ENCODE data around the gene ENTPD8.
"Not testable (repeated sequence)": the region's sequence is repeated elsewhere in the genome, so short reads cannot be mapped to it uniquely, and the experiment has no call there.

Gene ENTPD8

DNA sequence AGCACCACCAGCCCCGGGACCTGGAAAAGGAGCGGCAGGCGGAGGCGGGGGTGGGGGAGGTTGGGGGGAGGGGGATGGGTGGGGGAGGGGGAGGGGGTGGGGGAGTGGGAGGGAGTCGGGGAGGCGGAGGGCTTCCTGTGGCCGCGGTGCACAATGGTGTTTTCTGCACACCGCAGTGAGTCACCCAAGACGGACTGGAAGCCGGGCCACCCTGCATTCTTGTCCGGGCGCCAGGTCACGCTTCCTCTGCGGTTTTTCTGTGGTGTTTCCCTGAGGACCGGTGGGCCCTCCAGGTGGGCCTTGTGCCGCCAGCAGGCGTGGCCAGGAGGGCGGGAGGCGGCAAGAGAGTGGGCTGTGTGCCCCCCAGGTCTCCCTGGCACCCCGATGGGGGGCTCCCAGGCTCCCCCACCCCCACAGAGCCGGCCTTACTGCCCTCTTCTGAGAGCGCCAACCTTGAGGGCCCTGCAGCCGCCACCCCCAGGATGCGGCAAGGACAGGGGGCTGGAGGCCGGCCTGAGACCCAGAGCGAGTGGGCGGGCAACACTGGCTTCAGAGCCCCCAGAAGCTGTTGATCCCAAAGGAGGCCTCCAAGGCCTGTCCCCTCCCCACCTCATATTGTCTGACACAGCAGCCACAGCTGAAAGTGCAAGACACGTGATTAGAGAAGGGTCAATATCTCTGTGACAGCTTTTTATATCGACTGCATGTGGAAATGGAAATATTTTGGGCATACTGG is 29.3 kb downstream of the ENTPD8 start:
- DNase-seq (ENCODE audit: low spot score): peak; percentile 30

DNA sequence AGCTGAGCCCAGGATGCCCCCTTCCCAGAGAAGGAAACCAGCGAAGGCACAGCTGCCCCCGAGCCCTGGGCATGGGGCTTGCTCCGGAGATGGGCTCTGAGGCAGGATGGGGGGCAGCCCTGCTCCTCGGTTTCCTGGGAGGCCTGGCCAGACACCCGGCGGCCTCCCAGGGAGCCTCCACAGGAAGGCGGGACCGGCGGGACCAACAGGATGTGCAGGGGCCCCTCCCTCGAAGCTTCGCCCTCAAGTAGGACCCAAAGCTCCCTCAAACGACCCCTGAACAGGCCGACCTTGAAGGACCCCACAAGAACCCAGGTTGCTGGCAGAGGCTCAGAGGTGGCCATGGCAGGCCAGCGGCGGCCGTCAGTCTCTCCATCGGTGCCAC is 29.9 kb downstream of the ENTPD8 start:
- no peak for DNase-seq (ENCODE audit: low spot score)

DNA sequence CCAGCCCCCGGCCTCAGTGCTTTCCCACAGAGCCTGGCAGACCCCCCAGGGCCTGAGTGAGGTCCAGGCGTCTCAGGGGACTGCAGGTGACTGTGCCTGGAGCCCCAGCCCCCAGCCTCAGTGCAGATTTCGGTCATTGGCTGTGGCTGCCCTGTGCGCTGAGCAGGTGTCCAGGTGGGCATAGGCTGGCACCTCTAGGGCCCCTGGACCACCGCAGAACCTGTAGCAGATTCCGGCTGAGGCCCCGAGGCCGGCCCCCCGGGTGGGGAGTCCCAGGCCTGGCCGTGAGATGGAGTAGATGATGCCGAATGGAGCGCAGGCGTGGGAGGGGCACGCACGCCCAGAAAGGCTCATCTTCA is 30.3 kb downstream of the ENTPD8 start:
- no peak for DNase-seq (ENCODE audit: low spot score)

DNA sequence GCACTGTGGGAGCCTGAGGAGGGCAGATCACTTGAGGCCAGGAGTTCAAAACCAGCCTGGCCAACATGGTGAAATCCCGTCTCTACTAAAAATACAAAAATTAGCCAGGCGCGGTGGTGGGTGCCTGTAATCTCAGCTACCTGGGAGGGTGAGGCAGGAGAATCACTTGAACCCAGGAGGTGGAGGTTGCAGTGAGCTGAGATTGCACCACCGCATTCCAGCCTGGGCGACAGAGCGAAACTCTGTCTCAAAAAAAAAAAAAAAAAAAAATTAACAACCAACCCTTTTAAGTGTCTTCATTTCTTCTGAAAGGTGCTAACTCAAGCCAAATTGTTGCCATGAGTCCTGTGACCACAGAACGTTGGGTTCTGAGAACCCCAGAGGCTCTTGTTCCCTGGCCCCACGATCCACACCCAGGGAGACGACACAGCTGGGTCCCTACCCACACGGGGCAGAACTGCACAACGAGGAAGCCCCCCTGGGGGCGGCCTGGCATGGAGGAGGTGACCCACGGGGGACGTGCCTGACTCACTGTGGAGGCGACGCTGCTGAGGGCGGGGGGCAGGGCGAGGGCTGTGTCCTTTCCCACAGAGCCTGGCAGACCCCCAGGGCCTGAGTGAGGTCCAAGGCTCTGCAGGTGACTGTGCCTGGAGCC is 30.8 kb downstream of the ENTPD8 start:
- not testable (repeated sequence) for DNase-seq (ENCODE audit: low spot score)

DNA sequence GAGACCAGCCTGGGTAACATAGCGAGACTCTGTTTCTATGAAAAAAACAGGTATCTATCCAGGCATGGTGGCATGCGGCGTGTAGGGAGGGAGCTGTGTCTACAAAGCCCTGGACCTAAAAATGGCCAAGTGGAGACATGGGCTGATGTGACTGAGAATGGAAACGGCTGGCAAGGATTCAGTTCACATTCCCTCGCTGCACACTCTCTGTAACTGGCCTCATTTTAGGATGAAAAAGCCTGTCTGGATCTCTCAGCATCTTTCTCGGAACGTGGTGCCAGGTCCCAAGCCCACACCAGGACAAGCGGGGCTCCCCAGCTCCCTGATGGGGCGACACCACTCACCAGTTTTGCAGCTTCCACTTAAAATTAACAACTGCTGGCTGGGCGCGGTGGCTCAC is 31.6 kb downstream of the ENTPD8 start:
- no peak for DNase-seq (ENCODE audit: low spot score)

DNA sequence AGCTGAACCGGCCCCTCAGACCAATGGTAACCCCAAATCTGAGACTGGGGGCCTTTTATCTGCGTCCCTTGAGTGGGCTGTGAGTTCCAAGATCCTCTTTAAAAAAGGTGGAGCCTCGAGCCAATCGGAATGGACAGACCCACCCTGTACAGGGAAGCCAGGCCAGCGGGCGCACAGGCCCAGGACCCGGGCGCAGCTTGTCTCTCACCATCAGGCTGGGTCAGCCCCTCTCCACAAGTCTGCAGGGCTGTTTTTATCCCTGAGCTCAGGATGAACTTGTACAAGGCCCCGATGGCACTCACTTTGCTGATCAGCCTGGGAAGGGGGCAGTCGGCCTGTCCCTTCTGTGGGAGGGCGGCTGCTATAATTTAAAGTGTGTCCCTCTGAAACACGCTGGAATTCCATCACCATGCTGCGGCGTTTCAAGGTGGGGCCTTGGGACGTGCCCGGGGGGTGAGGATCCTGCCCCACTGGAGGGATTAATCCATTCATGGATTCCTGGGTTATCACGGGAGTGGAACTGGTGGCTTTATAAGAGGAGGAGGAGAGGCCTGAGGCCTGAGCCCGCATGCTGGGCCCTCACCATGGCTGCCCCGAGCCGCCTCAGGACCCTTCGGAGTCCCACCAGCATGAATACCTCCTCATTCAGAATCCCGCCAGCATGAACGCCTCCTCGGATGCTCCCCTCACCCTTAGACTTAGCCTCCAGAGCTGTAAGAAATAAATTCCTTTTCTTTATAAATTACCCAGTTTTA is 32.3 kb downstream of the ENTPD8 start:
- no peak for DNase-seq (ENCODE audit: low spot score)

DNA sequence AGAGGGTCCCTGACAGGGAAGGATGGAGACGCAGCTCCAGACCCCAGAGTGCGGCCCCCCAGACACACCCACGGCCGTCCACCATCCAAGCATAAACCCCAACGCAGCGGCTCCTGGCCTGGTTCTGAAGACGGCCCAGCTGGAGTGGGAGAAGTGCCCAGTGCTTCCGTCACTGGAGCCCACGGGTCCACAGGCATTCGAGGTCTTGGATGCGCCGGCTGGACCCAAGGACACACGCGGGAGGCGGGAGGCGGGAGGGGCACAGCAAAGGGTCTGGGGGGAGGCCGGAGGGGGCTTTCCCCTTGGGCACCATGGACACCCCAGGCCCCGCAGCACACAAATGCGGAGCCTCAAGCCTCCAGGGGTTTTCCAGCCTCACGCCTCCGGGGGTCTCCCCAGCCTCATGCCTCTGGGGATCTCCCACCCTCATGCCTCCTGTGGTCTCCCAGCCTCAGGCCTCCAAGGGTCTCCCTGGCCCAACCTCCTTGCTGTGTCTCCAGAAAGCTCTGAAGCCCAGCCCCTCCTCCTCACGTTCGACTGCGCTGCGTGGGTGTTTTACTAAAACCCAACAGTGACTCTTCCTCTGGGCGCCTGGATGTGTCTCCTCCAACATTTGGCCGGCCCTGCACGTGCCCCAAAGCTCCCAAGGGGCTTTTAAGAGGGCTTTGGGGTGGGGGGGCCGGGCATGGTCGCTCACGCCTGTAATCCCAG is 33.4 kb downstream of the ENTPD8 start:
- no peak for DNase-seq (ENCODE audit: low spot score)

DNA sequence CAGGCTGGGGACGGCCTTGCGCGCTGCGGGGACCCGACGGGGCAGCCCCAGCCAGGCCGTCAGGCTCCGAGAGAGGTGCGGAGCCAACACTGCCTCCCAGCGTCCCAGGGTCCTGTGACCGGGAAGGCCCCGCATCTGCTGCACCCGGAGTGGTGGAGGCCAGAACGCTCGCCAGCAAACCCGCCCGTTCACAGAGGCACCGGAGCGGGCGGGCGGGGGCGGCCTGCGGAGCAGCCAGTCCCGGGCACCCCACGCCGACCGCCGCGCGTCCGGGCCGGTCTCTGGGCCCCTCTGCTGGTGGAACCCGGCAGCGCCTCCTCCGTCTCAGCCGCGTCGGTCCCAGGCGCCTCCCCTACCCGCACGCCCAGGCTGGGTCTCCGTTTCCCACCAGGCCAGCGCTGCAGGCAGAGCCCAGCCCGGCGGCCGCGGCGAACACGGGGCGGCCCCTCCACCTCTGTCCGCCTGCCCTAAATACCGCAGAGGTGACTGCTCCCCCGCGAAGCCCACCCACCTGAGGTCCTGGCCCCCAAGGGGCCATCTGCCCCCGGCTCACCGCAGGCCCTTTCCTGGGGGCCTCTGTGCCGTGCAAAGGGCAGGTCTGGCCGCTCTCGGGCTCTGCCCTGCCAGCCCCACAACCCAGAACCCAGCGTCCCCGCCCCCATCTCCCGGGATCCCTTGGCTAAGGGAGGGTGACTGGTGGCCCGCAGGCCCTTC is 34.1 kb downstream of the ENTPD8 start:
- DNase-seq (ENCODE audit: low spot score): peak; percentile 54

DNA sequence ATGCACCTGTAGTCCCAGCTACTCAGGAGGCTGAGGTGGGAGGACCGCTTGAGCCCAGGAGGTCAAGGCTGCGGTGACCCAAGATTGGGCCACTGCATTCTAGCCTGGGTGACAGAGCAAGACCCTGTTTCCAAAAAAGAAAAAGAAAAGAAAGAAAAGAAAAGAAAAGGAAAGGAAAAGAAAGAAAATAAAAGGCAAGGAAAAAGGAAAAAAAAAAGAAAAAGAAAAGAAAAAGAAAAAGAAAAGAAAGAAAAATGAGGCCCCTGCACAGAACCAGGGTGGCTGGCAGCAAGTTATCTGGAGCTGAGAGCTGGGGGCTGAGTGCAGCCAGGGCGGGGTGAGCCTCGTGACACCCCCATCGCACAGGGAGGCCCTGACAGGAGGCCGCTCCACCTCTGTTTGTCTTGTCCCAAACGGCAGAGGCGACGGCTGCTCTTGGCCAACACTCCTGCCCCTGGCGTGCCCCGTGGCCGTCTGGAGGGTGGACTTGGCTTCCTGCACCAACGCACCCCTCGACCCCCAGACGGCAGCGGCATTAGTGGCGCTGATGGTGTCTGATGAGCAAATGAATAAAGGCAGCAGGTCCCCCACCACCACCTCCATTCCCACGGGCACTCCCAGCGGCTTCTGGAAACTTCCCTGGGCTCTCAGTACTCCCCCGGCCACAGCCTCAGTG is 34.9 kb downstream of the ENTPD8 start:
- DNase-seq (ENCODE audit: low spot score): no peak

DNA sequence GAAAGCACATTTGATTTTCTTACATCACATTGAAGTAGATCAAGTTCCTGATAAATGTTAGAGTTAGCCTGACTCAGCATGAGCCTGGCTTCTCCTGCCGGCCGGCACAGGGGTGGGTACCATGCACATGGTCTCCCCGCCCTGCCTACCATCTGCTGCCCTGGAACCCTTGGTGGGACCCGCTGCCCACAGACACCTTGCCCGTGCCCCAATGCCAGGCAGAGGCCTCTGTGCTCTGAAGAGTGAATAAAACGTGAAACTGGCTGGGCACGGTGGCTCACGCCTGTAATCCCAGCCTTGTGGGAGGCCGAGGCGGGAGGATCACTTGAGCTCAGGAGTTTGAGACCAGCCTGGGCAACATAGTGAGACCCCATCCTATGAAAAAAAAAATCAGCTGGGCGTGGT is 35.5 kb downstream of the ENTPD8 start:
- DNase-seq (ENCODE audit: low spot score): no peak

DNA sequence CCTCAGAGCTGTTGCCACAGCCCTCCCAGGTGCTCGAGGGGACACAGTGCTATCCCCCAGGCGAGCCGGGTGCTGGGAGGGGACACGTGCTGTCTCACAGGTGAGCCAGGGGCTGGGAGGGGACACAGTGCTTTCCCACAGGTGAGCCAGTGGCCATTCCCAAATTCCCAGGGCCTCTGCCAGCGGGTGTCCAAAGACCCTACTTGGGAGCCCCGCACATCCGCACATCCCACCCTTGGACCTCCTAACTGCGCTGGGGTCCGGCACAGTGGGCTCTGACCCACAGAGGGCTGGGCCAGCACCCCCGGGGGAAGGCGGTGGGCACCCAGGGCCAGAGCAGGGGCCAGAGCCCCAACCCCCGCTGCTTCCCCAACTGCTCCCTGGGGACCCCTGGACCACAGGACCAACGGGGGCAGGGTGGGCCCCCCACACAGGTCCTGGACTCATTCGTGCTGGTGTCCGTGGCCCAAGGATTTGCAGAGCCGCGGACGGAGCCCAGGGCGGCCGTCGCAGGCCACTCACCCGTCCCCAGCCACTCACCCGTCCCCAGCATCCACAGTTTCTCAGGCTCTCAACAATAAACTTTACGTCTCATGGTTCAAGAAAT is 36.1 kb downstream of the ENTPD8 start:
- DNase-seq (ENCODE audit: low spot score): no peak

DNA sequence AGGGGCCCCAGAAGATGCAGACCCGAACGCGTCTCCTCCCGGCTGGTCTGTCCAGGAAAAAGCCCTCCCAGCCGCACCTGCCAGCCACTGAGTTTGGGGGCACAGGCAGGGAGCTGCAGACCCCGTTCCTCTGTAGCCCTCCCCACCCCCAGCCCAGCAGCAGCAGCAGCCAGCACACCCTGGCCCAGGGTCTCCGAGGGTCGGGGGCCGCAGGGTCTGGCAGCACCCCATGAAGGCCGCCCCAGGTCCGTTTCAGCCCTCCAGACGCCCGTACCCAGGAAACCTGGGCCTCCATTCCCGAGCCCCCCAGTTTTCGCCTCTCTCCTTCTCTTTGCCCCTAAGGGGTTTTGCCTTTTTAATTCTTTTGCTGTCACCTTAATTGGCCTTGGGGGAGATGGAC is 37.9 kb downstream of the ENTPD8 start:
- DNase-seq (ENCODE audit: low spot score): no peak

DNA sequence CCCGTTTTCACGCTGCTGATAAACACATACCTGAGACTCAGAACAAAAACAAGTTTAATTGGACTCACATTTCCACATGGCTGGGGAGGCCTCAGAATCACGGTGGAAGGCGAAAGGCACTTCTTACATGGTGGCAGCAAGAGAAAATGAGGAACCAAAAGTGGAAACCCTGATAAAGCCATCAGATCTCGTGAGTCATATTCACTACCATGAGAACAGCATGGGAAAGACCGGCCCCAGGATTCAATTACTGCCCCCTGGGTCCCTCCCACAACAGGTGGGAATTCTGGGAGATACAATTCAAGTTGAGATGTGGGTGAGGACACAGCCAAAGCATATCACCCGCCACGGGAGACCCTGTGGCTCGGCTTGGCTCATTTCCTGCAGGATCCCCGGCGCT is 38.4 kb downstream of the ENTPD8 start:
- no peak for DNase-seq (ENCODE audit: low spot score)

DNA sequence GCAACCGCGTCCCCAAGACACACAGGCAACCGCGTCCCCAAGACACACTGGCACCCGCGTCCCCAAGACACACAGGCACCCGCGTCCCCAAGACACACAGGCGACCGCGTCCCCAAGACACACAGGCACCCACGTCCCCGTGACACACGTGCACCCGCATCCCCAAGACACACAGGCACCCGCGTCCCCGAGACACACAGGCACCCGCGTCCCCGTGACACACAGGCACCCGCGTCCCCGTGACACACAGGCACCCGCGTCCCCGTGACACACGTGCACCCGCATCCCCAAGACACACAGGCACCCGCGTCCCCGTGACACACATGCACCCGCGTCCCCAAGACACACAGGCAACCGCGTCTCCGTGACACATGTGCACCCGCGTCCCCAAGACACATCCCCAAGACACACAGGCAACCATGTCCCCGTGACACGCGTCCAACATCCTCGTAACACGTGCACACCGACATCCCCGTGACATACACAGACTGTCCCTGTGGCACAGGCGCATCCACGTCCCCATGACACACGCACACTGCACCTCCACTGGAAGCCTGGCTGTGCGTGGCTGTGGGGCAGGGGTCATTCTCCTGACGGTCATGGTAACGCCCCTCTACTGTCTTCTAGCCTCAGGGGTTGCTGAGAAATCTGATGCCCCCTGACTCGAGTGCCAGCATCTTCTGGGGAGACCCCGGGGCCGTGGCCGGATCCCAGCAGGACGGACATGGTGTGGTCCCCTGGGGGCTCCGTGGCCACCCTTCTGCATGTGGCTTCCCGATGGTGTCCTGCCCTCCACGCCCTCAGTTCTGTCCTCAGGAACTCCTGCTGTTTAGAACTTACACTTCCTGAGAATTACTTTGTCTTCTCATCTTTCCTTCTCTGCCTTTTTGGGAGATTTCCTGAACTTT is 42.3 kb downstream of the ENTPD8 start:
- no peak for DNase-seq (ENCODE audit: low spot score)

DNA sequence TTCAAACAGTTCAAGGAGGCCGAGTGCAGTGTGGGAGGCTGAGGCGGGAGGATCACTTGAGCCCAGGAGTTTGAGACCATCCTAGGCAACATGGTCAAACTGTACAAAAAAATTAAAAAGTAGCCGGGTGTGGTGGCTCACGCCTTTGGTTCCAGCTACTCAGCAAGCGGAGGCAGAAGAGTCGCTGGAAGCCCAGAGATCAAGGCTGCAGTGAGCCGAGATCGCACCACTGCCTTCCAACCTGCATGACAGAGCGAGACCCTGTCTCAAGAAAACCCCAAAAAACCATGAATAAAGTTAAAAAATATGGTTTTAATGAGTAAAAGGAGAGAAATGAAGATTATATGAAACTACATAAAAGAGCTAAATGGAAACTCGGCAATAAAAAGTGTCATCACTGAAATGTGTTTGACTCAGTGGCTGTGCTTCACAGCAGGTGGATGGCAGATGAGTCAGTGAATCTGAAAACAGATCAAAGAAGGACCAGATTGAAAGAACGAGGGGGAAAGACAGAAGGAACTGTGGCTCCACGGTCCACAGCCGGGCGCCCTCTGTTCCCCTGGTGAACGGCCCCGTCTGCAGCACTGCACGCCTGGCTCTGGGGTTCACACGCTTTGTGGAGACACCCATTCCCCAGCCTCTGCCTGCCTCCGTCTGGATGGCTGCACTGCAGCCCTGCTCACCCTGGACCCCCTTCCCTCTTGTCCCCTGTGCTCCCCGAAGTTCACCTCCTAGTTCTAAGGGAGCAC is 43.3 kb downstream of the ENTPD8 start:
- no peak for DNase-seq (ENCODE audit: low spot score)

DNA sequence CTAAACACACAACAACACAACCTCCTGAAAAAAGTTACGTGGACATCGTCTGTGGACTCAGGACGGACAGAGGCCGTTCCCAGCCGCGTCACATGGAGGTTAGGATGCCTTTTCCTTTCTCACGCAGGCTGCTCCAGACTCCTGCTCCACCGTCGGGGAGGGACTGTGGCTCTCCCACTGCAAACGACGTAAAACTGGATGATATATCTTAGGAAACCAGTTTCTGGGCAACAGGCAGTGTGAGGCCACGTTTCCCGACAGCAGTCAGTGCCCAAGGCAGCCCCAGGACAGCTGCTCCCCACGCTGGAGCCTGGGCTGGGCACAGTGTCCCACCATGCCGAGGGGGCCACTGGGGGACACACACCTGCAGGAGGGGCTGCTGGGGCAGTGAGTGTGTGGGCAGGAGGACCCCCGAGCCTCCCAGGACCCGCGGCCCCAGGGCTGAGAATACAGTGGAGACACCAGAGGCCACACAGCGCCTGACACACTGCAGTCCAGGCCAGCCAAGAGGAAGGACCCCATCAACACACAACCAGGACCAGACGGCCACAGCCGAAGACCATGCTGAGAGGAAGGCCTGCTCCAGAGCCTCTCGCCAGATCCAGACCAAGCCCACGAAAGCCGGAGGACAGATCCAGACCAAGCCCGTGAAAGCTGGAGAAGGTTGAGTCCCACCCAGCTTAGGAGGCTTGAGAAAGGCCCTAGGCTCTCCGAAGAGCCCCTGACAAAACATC is 44.4 kb downstream of the ENTPD8 start:
- no peak for DNase-seq (ENCODE audit: low spot score)

DNA sequence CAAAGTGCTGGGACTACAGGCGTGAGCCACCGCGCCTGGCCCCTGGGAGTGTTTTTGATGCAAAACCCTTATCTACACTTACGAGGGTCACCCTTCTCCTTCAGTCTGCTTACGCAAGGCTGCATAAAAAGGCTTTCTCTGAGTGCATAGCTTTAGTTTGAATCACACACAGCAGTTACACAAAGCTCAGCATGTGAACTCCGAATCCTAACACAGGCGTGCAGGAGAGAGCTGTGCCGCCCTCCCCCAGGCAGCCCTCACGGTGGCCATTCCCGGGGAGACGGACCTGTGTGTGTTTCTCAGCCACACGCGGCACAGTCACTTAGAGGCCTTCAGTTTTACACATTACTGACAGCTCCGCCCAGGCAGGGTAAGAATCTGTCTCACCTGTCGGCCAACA is 44.9 kb downstream of the ENTPD8 start:
- DNase-seq (ENCODE audit: low spot score): no peak

DNA sequence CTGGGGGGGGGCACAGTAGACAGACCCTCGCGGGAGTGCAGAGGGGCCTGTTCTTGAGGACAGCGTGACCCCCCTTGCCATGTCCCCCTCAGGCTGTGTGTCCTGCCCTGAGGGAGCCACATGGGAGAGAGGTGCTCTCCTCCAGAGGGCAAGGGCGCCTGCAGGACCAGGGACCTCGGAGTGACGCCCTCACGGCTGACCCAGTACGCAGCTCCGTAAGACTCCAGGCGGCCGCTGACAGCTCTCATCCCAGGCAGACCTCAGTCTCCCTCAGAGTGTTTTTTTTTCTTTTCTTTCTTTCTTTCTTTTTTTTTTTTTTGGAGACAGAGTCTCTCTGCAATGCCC is 45.5 kb downstream of the ENTPD8 start:
- no peak for DNase-seq (ENCODE audit: low spot score)

Measured in CD4-positive, alpha-beta T cell treated with Interleukin-6 at 100 ng/mL for 8 hours (primary cell).